H1 (cell line): Measurements from ENCODE around the gene SPOCK1. TPM values are rescaled to one million over a fixed set of nuclear protein-coding genes. Genes with fewer than 3 reads are reported as not detected.

Experiments used
- GABPA ChIP-seq: IDR thresholded peaks from 2 replicates; pipeline ENCODE4 v1.6.1; 2011; ENCODE audit warnings: mild to moderate bottlenecking, low read length, moderate library complexity, borderline replicate concordance; ENCODE audit not compliant: insufficient read depth
- TAF7 ChIP-seq: optimal IDR thresholded peaks from 2 replicates; pipeline ENCODE3; 2011; ENCODE audit warnings: low read depth, mild to moderate bottlenecking, inconsistent platforms, low read length, moderate library complexity, borderline replicate concordance
- TEAD4 ChIP-seq: IDR thresholded peaks from 2 replicates; pipeline ENCODE4 v1.6.1; 2012; ENCODE audit warnings: low read depth, low read length, inconsistent platforms, mixed read lengths
- polyA plus RNA-seq, 7 experiments: library from polyadenylated mRNA; depleted of rRNA in 3 of 7; stranded (reverse) in 5 of 7; unstranded in 2 of 7; fragments of >200 nt in 5 of 7; fragments of 200-250 nt in 2 of 7; gene quantifications; 1 replicate in 5 of 7; 2 replicates in 1 of 7; 4 replicates in 1 of 7; pipeline versions ENCODE4 v1.2.1 to v1.2.3, GENCODE V29; 2011 to 2013; ENCODE audit warnings: missing spikeins in 2 of 7, mixed read lengths in 2 of 7
- total RNA-seq: library from RNA; stranded (reverse); fragmentation: NEBNext Ultra II Directional; extraction: Animal tissue kit (Norgen Biotek cat#: 25700); gene quantifications from 2 replicates; pipeline ENCODE4 v1.2.1, GENCODE V29; 2021

SPOCK1 gene
- total and polyA plus RNA-seq, 2 of the 8 experiments (the other 6 are each of a cell fraction or from before 2014, with no cell fraction given), result 6.9 to 18.1 TPM

GRCh38 chr5:137215780-137216179, 283.3 kb downstream of the SPOCK1 start (continued):
- TF ChIP-seq TAF7 (no peak), GABPA (no peak), TEAD4 (no peak)
